HepG2 (cell line): ENCODE results near the gene RGS19. TPM values are rescaled to one million over a fixed set of nuclear protein-coding genes. Genes with fewer than 3 reads are reported as not detected.

ENCODE experiments used
- HMGXB3 ChIP-seq: sonication (generic); formaldehyde crosslinking; IDR thresholded peaks from 2 replicates; pipeline ENCODE4 v1.4.0; 2020; ENCODE audit warnings: missing genetic modification reagents, borderline replicate concordance
- MEF2D ChIP-seq: sonication (generic); formaldehyde crosslinking; IDR thresholded peaks from 2 replicates; pipeline ENCODE4 v1.5.1; 2020; ENCODE audit warnings: mild to moderate bottlenecking, missing genetic modification reagents
- NAIF1 ChIP-seq: sonication (generic); formaldehyde crosslinking; IDR thresholded peaks from 2 replicates; pipeline ENCODE4 v1.5.0; 2020; ENCODE audit warnings: mild to moderate bottlenecking, missing genetic modification reagents, borderline replicate concordance
- NFYC ChIP-seq: IDR thresholded peaks from 2 replicates; pipeline ENCODE4 v1.6.1; 2016; ENCODE audit warnings: missing genetic modification reagents, missing compliant biosample characterization
- POLR2AphosphoS5 ChIP-seq: IDR thresholded peaks from 2 replicates; pipeline ENCODE4 v1.6.1; 2012; ENCODE audit warnings: low read depth, low read length
- SIN3A ChIP-seq: IDR thresholded peaks from 2 replicates; pipeline ENCODE4 v1.6.1; 2011; ENCODE audit warnings: low read depth, mild to moderate bottlenecking, control low read depth, low read length, borderline replicate concordance
- SIN3B ChIP-seq: fragments of 150-350 bp; IDR thresholded peaks from 2 replicates; pipeline ENCODE4 v1.6.1; 2014; ENCODE audit warnings: low read length
- SKIL ChIP-seq: sonication (generic); formaldehyde crosslinking; IDR thresholded peaks from 2 replicates; pipeline ENCODE4 v1.8.0; 2022; ENCODE audit warnings: missing genetic modification reagents, mild to moderate bottlenecking, moderate library complexity, borderline replicate concordance
- SMYD3 ChIP-seq: sonication (generic); formaldehyde crosslinking; IDR thresholded peaks from 2 replicates; pipeline ENCODE4 v1.8.1; 2023; ENCODE audit warnings: mild to moderate bottlenecking, missing genetic modification reagents
- TCF12 ChIP-seq, 2 experiments: fragments of 450-650 bp in 1 of 2; sonication (generic) in 1 of 2; formaldehyde crosslinking in 1 of 2; IDR thresholded peaks; 2 replicates each; pipeline versions ENCODE4 v1.6.1 to v1.8.0; 2017 to 2022; ENCODE audit warnings: antibody characterized with exemption in 1 of 2, mild to moderate bottlenecking in 1 of 2, missing genetic modification reagents in 1 of 2, moderate library complexity in 1 of 2
- TMF1 ChIP-seq: sonication (generic); formaldehyde crosslinking; IDR thresholded peaks from 2 replicates; pipeline ENCODE4 v1.8.1; 2022; ENCODE audit warnings: low read depth, missing genetic modification reagents
- ZNF24 ChIP-seq: fragments of 450-650 bp; IDR thresholded peaks from 2 replicates; pipeline ENCODE4 v1.6.1; 2017; ENCODE audit warnings: antibody characterized with exemption, mild to moderate bottlenecking
- ZNF451 ChIP-seq: sonication (generic); formaldehyde crosslinking; IDR thresholded peaks from 2 replicates; pipeline ENCODE4 v1.5.0; 2020; ENCODE audit warnings: mild to moderate bottlenecking, missing genetic modification reagents
- ZNF576 ChIP-seq: sonication (generic); formaldehyde crosslinking; IDR thresholded peaks from 2 replicates; pipeline ENCODE4 v1.4.0; 2020; ENCODE audit warnings: mild to moderate bottlenecking, missing genetic modification reagents
- ZNF678 ChIP-seq: sonication (generic); formaldehyde crosslinking; IDR thresholded peaks from 2 replicates; pipeline ENCODE4 v1.4.0; 2020; ENCODE audit warnings: mild to moderate bottlenecking, missing genetic modification reagents
- polyA plus RNA-seq, 8 experiments: library from polyadenylated mRNA; depleted of rRNA in 3 of 8; stranded (reverse) in 7 of 8; unstranded in 1 of 8; fragments of >200 nt; fragmentation: Illumina TruSeq in 4 of 8; extraction: Trizol in 4 of 8; gene quantifications; 2 replicates each; pipeline versions ENCODE4 v1.2.1 to v1.2.3, GENCODE V29; 2011 to 2016; ENCODE audit warnings: low read depth in 4 of 8, missing spikeins in 1 of 8, mixed read lengths in 1 of 8; ENCODE audit not compliant: insufficient read depth in 1 of 8
- total RNA-seq, 5 experiments: library from RNA; depleted of rRNA; stranded (reverse); fragments of >200 nt; fragmentation: Illumina TruSeq; extraction: Trizol; gene quantifications; 2 replicates each; pipeline ENCODE4 v1.2.3, GENCODE V29; 2016; ENCODE audit warnings: low read depth in 1 of 5

The RGS19 gene
- total and polyA plus RNA-seq, 2 of the 13 experiments (the other 11 are each of a cell fraction or from before 2014, with no cell fraction given): 10.7 to 11.9 TPM

GRCh38 chr20:64053841-64054661 lies 25.3 kb downstream of the RGS19 start (continued):
- TF ChIP-seq ZNF24: no peak
- no peak for TF ChIP-seq ZNF576 (CRISPR knock-in tag)
- no peak for TF ChIP-seq ZNF678 (CRISPR knock-in tag)
- peak; percentile 17; the same call in 1 of the 2 replicates for TF ChIP-seq SIN3B
- TF ChIP-seq MEF2D (CRISPR knock-in tag): peak; percentile 60; the same call in 1 of the 2 replicates
- peak; percentile 50; the same call in 1 of the 2 replicates for TF ChIP-seq SKIL (CRISPR knock-in tag)
- peak; percentile 50; the same call in 1 of the 2 replicates for TF ChIP-seq HMGXB3
- TF ChIP-seq ZNF451 (CRISPR knock-in tag): peak; percentile 82
- TF ChIP-seq SIN3A: peak; percentile 91
- peak; percentile 73 for TF ChIP-seq POLR2AphosphoS5
- 0 out of 2 replicates have a peak, but pooled peaks have one; percentile 0 for TF ChIP-seq SMYD3 (CRISPR knock-in tag)
- TF ChIP-seq TMF1 (CRISPR knock-in tag): no peak; the same call in 1 of the 2 replicates
- TF ChIP-seq NAIF1: no peak
- TF ChIP-seq NFYC: peak; percentile 36; the same call in 1 of the 2 replicates
- TF ChIP-seq TCF12 (IDR thresholded peaks at IDR 0.05): no peak
- TF ChIP-seq TCF12 (CRISPR knock-in tag; IDR thresholded peaks at IDR 0.05): no peak; the same call in 1 of the 2 replicates
